MCF 10A (cell line): ENCODE measurements around the gene NR1D2. TPM values are rescaled to one million over a fixed set of nuclear protein-coding genes. Genes with fewer than 3 reads are reported as not detected.

Experiments
- BruUV-seq: library from RNA; stranded (reverse); fragments of 400-500 nt; replicated peaks from 2 replicates; lab custom pipeline; 2021; lab: Mats Ljungman, UMichigan
- CTCF ChIA-PET: fragments of 300-600 bp; sonication (Branson Sonifier 250); formaldehyde crosslinking; extraction: SDS; loops from one replicate; lab custom pipeline; 2021; ENCODE audit warnings: antibody characterized with exemption, inconsistent platforms; lab: Yijun Ruan, JAX
- POLR2A ChIA-PET: fragments of 300-600, 350-650 bp; sonication (Branson Sonifier 250); formaldehyde crosslinking; extraction: SDS; loops from one replicate; lab custom pipeline; 2020; ENCODE audit warnings: antibody characterized with exemption, inconsistent platforms; lab: Yijun Ruan, JAX
- DNase-seq: peaks from one replicate; pipeline ENCODE4 v3.0.0-alpha.2; 2018; ENCODE audit not compliant: unreplicated experiment
- H3K27ac Mint-ChIP-seq: one replicate; pipeline ENCODE4 v1.8.0; 2022; ENCODE audit warnings: mild to moderate bottlenecking, low read depth, mixed read lengths; ENCODE audit not compliant: unreplicated experiment
- H3K27me3 Mint-ChIP-seq: one replicate; pipeline ENCODE4 v1.8.0; 2022; ENCODE audit warnings: mixed read lengths; ENCODE audit not compliant: insufficient read depth, unreplicated experiment
- H3K36me3 Mint-ChIP-seq: one replicate; pipeline ENCODE4 v1.8.0; 2022; ENCODE audit warnings: mild to moderate bottlenecking, moderate library complexity, mixed read lengths; ENCODE audit not compliant: insufficient read depth, unreplicated experiment
- H3K4me1 Mint-ChIP-seq: one replicate; pipeline ENCODE4 v1.8.0; 2022; ENCODE audit warnings: mixed read lengths; ENCODE audit not compliant: insufficient read depth, unreplicated experiment
- H3K4me3 Mint-ChIP-seq: one replicate; pipeline ENCODE4 v1.8.0; 2022; ENCODE audit warnings: mild to moderate bottlenecking, moderate library complexity, mixed read lengths; ENCODE audit not compliant: unreplicated experiment
- H3K9me3 Mint-ChIP-seq: one replicate; pipeline ENCODE4 v1.8.0; 2022; ENCODE audit warnings: mixed read lengths; ENCODE audit not compliant: unreplicated experiment
- CTCF ChIP-seq: fragments of 200-600 bp; IDR thresholded peaks from one replicate; pipeline ENCODE4 v1.8.0; 2022; ENCODE audit warnings: antibody characterized with exemption, mild to moderate bottlenecking; ENCODE audit not compliant: unreplicated experiment
- intact Hi-C: fragments of 100-400 bp; cut with micrococcal nuclease; formaldehyde crosslinking; loops from 2 replicates; pipeline ENCODE4 v1.14.1; 2022
- total RNA-seq: library from RNA; stranded (reverse); gene quantifications from 2 replicates; pipeline ENCODE4 v1.2.3, GENCODE V29; 2022

Gene NR1D2
- total RNA-seq, 1 experiment from 2014 or later = 19.4 TPM

- no peak for TF ChIP-seq CTCF
- no peak overlapping the region for H3K4me3 Mint-ChIP-seq
- no peak overlapping the region for H3K27ac Mint-ChIP-seq
- ChIA-PET CTCF (no interaction called here), POLR2A (interaction anchor here (2.6 kb wide), 1 partner anchor 18 kb away, joined by 12 read pairs; the partner anchor contains the start of genes NKIRAS1 and RPL15)
- H3K27me3 Mint-ChIP-seq = no peaks in the 10 kb centered on the region
- H3K9me3 Mint-ChIP-seq = no peaks in the 10 kb centered on the region
- no peak for DNase-seq
- intact Hi-C loops = no loop called here
- peaks cover 4% of the 10 kb centered on the region for H3K4me1 Mint-ChIP-seq
- BruUV-seq = no TSS peak
- H3K36me3 Mint-ChIP-seq = no peaks in the 10 kb centered on the region
Measured at GRCh38 chr3:23934253-23934652, 10.8 kb upstream of the NR1D2 start.

- CTCF ChIA-PET = no interaction called here
- no peak for TF ChIP-seq CTCF
- POLR2A ChIA-PET = no interaction called here
- no peak overlapping the region for H3K27ac Mint-ChIP-seq
- H3K4me3 Mint-ChIP-seq = no peak overlapping the region
- H3K9me3 Mint-ChIP-seq = no peaks in the 10 kb centered on the region
- H3K27me3 Mint-ChIP-seq = no peaks in the 10 kb centered on the region
- H3K36me3 Mint-ChIP-seq = no peaks in the 10 kb centered on the region
- H3K4me1 Mint-ChIP-seq = peaks cover 4% of the 10 kb centered on the region
- no peak for DNase-seq
- intact Hi-C loops = no loop called here
- no TSS peak for BruUV-seq
Measured at GRCh38 chr3:23937296-23937695, 7.8 kb upstream of the NR1D2 start.

- intact Hi-C loops = no loop called here
- CTCF ChIA-PET = no interaction called here
- POLR2A ChIA-PET = no interaction called here
- DNase-seq = no peak
- H3K9me3 Mint-ChIP-seq = no peaks in the 10 kb centered on the region
- H3K36me3 Mint-ChIP-seq = no peaks in the 10 kb centered on the region
- H3K27ac Mint-ChIP-seq = no peak overlapping the region
- no peak for TF ChIP-seq CTCF
- H3K4me1 Mint-ChIP-seq = peaks cover 4% of the 10 kb centered on the region
- no peak overlapping the region for H3K4me3 Mint-ChIP-seq
- no peaks in the 10 kb centered on the region for H3K27me3 Mint-ChIP-seq
- BruUV-seq = no TSS peak
Measured at GRCh38 chr3:23938688-23939087, 6.4 kb upstream of the NR1D2 start.

- Mint-ChIP-seq H3K4me1 (peaks cover 11% of the 10 kb centered on the region), H3K27me3 (no peaks in the 10 kb centered on the region), H3K27ac (no peak overlapping the region), H3K9me3 (no peaks in the 10 kb centered on the region), H3K4me3 (no peak overlapping the region), H3K36me3 (no peaks in the 10 kb centered on the region)
- ChIA-PET POLR2A (interaction anchor here (0.8 to 2.2 kb wide), 2 partner anchors 24 to 64 kb away, joined by 3 to 18 read pairs; partner anchors contain the start of genes NKIRAS1 and RPL15), CTCF (interaction anchor here (0.8 kb wide), 1 partner anchor 110 kb away, joined by 4 read pairs; no protein-coding TSS in a partner anchor)
- no TSS peak for BruUV-seq
- DNase-seq = no peak
- no peak for TF ChIP-seq CTCF
- intact Hi-C loops = no loop called here
Measured at GRCh38 chr3:23940775-23941174, 4.3 kb upstream of the NR1D2 start.
